ENCODE data around the gene SHISA2.
"Not testable (repeated sequence)": the region's sequence is repeated elsewhere in the genome, so short reads cannot be mapped to it uniquely, and the experiment has no call there.

DNA sequence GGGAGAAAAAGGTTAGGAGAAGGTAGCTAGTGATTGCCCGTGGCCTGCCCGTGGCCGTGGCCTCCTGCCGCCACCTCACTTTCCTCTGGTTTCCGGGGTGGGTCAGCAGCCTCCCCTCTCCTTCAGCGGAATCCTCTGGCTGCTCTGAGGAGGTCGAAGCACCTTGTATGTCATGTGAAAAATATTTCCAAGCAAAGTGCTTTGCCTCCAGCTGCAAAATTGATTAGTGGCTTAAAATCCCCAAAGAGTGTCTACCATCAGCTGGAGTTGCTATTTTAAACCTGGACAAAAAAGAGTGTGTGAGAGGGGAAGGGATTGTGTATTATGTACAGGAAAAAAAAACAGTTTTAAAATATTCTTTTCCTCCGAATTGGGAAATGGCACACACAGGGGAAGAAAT lies 17.8 kb upstream of the SHISA2 start:
- TF ChIP-seq, protein P1, sequence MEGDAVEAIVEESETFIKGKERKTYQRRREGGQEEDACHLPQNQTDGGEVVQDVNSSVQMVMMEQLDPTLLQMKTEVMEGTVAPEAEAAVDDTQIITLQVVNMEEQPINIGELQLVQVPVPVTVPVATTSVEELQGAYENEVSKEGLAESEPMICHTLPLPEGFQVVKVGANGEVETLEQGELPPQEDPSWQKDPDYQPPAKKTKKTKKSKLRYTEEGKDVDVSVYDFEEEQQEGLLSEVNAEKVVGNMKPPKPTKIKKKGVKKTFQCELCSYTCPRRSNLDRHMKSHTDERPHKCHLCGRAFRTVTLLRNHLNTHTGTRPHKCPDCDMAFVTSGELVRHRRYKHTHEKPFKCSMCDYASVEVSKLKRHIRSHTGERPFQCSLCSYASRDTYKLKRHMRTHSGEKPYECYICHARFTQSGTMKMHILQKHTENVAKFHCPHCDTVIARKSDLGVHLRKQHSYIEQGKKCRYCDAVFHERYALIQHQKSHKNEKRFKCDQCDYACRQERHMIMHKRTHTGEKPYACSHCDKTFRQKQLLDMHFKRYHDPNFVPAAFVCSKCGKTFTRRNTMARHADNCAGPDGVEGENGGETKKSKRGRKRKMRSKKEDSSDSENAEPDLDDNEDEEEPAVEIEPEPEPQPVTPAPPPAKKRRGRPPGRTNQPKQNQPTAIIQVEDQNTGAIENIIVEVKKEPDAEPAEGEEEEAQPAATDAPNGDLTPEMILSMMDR (IDR thresholded peaks at IDR 0.05), result not testable (repeated sequence)
- not testable (repeated sequence) for TF ChIP-seq MAFK (IDR thresholded peaks at IDR 0.05; ENCODE audit: partially characterized antibody); MAX (IDR thresholded peaks at IDR 0.05); POLR2A (IDR thresholded peaks at IDR 0.05; ENCODE audit: low read length); KDM1A (IDR thresholded peaks at IDR 0.05; ENCODE audit: low read depth); CBX2 (IDR thresholded peaks at IDR 0.05; ENCODE audit: borderline replicate concordance, low read depth)
- TF ChIP-seq, protein P2, sequence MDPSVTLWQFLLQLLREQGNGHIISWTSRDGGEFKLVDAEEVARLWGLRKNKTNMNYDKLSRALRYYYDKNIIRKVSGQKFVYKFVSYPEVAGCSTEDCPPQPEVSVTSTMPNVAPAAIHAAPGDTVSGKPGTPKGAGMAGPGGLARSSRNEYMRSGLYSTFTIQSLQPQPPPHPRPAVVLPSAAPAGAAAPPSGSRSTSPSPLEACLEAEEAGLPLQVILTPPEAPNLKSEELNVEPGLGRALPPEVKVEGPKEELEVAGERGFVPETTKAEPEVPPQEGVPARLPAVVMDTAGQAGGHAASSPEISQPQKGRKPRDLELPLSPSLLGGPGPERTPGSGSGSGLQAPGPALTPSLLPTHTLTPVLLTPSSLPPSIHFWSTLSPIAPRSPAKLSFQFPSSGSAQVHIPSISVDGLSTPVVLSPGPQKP (IDR thresholded peaks at IDR 0.05; ENCODE audit: low read depth, low read length), result not testable (repeated sequence)
- TF ChIP-seq, protein P3, sequence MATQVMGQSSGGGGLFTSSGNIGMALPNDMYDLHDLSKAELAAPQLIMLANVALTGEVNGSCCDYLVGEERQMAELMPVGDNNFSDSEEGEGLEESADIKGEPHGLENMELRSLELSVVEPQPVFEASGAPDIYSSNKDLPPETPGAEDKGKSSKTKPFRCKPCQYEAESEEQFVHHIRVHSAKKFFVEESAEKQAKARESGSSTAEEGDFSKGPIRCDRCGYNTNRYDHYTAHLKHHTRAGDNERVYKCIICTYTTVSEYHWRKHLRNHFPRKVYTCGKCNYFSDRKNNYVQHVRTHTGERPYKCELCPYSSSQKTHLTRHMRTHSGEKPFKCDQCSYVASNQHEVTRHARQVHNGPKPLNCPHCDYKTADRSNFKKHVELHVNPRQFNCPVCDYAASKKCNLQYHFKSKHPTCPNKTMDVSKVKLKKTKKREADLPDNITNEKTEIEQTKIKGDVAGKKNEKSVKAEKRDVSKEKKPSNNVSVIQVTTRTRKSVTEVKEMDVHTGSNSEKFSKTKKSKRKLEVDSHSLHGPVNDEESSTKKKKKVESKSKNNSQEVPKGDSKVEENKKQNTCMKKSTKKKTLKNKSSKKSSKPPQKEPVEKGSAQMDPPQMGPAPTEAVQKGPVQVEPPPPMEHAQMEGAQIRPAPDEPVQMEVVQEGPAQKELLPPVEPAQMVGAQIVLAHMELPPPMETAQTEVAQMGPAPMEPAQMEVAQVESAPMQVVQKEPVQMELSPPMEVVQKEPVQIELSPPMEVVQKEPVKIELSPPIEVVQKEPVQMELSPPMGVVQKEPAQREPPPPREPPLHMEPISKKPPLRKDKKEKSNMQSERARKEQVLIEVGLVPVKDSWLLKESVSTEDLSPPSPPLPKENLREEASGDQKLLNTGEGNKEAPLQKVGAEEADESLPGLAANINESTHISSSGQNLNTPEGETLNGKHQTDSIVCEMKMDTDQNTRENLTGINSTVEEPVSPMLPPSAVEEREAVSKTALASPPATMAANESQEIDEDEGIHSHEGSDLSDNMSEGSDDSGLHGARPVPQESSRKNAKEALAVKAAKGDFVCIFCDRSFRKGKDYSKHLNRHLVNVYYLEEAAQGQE (IDR thresholded peaks at IDR 0.05), result not testable (repeated sequence)
